ENCODE measurements around the gene ABCC5. TPM values are rescaled to one million over a fixed set of nuclear protein-coding genes. Genes with fewer than 3 reads are reported as not detected.

ABCC5 gene
- total RNA-seq, 1 experiment from 2014 or later = 29.1 TPM

DNA sequence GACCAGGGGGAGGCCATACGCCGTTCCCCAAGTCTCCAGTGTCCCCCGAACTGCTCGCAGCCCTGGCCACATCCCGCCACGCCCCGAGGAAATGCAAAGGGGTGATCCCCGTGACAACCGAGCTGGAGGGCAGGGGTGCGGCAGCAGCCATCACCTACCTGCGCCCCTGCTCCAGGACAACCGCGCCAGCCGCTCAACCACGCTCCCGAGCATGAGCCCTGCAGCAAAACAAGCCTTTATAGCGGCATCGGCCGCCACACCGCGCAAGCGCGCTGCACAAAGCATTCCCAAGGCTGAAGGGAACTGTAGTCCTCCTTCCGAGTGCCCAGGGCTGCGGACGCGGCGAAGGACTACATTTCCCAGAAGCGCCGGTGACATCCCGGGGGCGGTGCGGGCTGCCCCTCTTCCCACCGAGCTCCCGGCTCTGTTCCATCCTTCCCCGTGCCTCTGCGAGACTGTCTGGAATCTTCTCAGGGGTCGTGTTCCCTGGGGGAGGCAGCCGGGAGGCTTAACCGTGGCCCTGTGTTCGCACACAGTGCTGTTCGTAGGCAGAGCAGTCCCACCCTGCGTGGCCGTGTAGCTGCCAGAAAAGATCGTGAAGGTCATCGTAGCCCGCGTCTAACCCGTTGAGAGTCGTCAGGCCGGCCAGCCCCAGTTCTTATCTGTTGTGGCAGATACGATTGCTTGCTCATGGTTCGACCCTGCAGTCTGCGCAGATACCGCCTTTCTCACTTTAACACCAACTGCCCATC, at the start of gene ABCC5 (continued):
- TF ChIP-seq ARID4B (CRISPR knock-in tag; IDR thresholded peaks at IDR 0.05; ENCODE audit: borderline replicate concordance) = no peak
- TF ChIP-seq MYBL2 (CRISPR knock-in tag; IDR thresholded peaks at IDR 0.05) = peak; percentile 47; the same call in 1 of the 2 replicates
- TF ChIP-seq USF2 (CRISPR knock-in tag; IDR thresholded peaks at IDR 0.05) = no peak
- TF ChIP-seq, protein P1, sequence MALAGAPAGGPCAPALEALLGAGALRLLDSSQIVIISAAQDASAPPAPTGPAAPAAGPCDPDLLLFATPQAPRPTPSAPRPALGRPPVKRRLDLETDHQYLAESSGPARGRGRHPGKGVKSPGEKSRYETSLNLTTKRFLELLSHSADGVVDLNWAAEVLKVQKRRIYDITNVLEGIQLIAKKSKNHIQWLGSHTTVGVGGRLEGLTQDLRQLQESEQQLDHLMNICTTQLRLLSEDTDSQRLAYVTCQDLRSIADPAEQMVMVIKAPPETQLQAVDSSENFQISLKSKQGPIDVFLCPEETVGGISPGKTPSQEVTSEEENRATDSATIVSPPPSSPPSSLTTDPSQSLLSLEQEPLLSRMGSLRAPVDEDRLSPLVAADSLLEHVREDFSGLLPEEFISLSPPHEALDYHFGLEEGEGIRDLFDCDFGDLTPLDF (CRISPR knock-in tag; IDR thresholded peaks at IDR 0.05) = no peak
- no peak for TF ChIP-seq IRF1 (CRISPR knock-in tag; IDR thresholded peaks at IDR 0.05)
- TF ChIP-seq, protein P2, sequence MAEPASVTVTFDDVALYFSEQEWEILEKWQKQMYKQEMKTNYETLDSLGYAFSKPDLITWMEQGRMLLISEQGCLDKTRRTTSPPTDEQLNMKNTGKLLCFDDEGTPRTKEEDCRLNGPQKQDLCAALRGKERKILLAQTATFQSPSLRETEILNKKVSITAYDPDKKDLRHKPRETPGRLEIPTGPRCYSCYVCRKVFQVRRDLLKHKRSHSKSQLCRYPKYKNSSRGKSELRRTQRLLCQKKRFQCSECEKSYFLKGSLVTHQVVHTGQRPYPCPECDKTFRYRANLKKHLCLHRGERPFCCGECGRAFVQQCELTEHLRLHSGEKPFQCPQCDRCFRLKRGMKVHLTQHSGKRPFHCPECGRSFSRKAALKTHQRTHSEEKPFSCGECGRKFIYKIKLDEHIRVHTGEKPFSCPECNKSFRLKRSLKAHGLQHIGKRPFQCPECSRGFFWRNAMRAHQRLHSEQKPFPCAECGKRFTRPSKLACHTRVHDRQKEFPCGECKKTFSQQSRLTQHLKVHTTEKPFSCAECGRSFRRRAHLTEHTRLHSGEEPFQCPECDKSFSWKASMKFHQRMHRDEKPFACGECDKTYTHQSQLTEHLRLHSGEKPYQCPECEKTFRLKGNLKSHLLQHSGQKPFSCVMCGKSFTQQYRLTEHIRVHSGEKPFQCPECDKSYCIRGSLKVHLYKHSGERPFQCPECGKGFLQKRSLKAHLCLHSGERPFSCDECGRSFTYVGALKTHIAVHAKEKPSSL (CRISPR knock-in tag; conservative IDR thresholded peaks at IDR 0.05) = no peak
- TF ChIP-seq, protein P3, sequence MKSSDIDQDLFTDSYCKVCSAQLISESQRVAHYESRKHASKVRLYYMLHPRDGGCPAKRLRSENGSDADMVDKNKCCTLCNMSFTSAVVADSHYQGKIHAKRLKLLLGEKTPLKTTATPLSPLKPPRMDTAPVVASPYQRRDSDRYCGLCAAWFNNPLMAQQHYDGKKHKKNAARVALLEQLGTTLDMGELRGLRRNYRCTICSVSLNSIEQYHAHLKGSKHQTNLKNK (CRISPR knock-in tag; IDR thresholded peaks at IDR 0.05) = no peak
- TF ChIP-seq, protein P4, sequence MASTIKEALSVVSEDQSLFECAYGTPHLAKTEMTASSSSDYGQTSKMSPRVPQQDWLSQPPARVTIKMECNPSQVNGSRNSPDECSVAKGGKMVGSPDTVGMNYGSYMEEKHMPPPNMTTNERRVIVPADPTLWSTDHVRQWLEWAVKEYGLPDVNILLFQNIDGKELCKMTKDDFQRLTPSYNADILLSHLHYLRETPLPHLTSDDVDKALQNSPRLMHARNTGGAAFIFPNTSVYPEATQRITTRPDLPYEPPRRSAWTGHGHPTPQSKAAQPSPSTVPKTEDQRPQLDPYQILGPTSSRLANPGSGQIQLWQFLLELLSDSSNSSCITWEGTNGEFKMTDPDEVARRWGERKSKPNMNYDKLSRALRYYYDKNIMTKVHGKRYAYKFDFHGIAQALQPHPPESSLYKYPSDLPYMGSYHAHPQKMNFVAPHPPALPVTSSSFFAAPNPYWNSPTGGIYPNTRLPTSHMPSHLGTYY (CRISPR knock-in tag; IDR thresholded peaks at IDR 0.05) = no peak
- no peak for TF ChIP-seq PRRX2 (CRISPR knock-in tag; IDR thresholded peaks at IDR 0.05)
- TF ChIP-seq NR3C1 (CRISPR knock-in tag; conservative IDR thresholded peaks at IDR 0.05; ENCODE audit: low read depth) = no peak
- TF ChIP-seq E2F4 (CRISPR knock-in tag; IDR thresholded peaks at IDR 0.05; ENCODE audit: borderline replicate concordance, low read depth) = no peak
- TF ChIP-seq, protein P5, sequence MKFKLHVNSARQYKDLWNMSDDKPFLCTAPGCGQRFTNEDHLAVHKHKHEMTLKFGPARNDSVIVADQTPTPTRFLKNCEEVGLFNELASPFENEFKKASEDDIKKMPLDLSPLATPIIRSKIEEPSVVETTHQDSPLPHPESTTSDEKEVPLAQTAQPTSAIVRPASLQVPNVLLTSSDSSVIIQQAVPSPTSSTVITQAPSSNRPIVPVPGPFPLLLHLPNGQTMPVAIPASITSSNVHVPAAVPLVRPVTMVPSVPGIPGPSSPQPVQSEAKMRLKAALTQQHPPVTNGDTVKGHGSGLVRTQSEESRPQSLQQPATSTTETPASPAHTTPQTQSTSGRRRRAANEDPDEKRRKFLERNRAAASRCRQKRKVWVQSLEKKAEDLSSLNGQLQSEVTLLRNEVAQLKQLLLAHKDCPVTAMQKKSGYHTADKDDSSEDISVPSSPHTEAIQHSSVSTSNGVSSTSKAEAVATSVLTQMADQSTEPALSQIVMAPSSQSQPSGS (CRISPR knock-in tag; IDR thresholded peaks at IDR 0.05; ENCODE audit: borderline replicate concordance, low read depth) = no peak
- no peak for TF ChIP-seq TP53 (CRISPR knock-in tag; IDR thresholded peaks at IDR 0.05)
- TF ChIP-seq, protein P6, sequence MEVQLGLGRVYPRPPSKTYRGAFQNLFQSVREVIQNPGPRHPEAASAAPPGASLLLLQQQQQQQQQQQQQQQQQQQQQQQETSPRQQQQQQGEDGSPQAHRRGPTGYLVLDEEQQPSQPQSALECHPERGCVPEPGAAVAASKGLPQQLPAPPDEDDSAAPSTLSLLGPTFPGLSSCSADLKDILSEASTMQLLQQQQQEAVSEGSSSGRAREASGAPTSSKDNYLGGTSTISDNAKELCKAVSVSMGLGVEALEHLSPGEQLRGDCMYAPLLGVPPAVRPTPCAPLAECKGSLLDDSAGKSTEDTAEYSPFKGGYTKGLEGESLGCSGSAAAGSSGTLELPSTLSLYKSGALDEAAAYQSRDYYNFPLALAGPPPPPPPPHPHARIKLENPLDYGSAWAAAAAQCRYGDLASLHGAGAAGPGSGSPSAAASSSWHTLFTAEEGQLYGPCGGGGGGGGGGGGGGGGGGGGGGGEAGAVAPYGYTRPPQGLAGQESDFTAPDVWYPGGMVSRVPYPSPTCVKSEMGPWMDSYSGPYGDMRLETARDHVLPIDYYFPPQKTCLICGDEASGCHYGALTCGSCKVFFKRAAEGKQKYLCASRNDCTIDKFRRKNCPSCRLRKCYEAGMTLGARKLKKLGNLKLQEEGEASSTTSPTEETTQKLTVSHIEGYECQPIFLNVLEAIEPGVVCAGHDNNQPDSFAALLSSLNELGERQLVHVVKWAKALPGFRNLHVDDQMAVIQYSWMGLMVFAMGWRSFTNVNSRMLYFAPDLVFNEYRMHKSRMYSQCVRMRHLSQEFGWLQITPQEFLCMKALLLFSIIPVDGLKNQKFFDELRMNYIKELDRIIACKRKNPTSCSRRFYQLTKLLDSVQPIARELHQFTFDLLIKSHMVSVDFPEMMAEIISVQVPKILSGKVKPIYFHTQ (CRISPR knock-in tag; IDR thresholded peaks at IDR 0.05) = no peak
- TF ChIP-seq, protein P7, sequence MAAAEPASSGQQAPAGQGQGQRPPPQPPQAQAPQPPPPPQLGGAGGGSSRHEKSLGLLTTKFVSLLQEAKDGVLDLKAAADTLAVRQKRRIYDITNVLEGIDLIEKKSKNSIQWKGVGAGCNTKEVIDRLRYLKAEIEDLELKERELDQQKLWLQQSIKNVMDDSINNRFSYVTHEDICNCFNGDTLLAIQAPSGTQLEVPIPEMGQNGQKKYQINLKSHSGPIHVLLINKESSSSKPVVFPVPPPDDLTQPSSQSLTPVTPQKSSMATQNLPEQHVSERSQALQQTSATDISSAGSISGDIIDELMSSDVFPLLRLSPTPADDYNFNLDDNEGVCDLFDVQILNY (CRISPR knock-in tag; IDR thresholded peaks at IDR 0.05) = no peak
- TF ChIP-seq NFATC4 (CRISPR knock-in tag; IDR thresholded peaks at IDR 0.05) = no peak
- TF ChIP-seq SP1 (CRISPR knock-in tag; conservative IDR thresholded peaks at IDR 0.05) = peak; percentile 42
- TF ChIP-seq ZNF138 (CRISPR knock-in tag; conservative IDR thresholded peaks at IDR 0.05) = no peak
- TF ChIP-seq ZNF219 (CRISPR knock-in tag; IDR thresholded peaks at IDR 0.05; ENCODE audit: borderline replicate concordance) = no peak

All from WTC11 (cell line).